ENCODE data around the gene CPEB4.
A peak's percentile ranks its signal among the peaks of the same experiment; 100 is the strongest.

CPEB4 gene

GRCh38 chr5:173869316-173869715 is 18.8 kb upstream of the CPEB4 start:
- TF ChIP-seq, protein P1, sequence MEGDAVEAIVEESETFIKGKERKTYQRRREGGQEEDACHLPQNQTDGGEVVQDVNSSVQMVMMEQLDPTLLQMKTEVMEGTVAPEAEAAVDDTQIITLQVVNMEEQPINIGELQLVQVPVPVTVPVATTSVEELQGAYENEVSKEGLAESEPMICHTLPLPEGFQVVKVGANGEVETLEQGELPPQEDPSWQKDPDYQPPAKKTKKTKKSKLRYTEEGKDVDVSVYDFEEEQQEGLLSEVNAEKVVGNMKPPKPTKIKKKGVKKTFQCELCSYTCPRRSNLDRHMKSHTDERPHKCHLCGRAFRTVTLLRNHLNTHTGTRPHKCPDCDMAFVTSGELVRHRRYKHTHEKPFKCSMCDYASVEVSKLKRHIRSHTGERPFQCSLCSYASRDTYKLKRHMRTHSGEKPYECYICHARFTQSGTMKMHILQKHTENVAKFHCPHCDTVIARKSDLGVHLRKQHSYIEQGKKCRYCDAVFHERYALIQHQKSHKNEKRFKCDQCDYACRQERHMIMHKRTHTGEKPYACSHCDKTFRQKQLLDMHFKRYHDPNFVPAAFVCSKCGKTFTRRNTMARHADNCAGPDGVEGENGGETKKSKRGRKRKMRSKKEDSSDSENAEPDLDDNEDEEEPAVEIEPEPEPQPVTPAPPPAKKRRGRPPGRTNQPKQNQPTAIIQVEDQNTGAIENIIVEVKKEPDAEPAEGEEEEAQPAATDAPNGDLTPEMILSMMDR (IDR thresholded peaks at IDR 0.05), result no peak
- no peaks in the 10 kb centered on the region for H3K9me3 ChIP-seq
- H3K4me3 ChIP-seq (ENCODE audit: low read depth in 1 of 2, low read length in 1 of 2), result no peak overlapping the region
- H3K4me1 ChIP-seq (ENCODE audit: control insufficient read depth in 1 of 2, insufficient read depth in 1 of 2, low read depth in 1 of 2, low read length in 1 of 2), result peaks cover 67 to 71% of the 10 kb centered on the region in 2 experiments
- H3K36me3 ChIP-seq, result no peaks in the 10 kb centered on the region
- peak overlapping the region; percentile 92 for H3K27ac ChIP-seq
- no peaks in the 10 kb centered on the region for H3K27me3 ChIP-seq

GRCh38 chr5:173872957-173873305 is 15.2 kb upstream of the CPEB4 start:
- peaks cover 31 to 35% of the 10 kb centered on the region in 2 experiments for H3K4me1 ChIP-seq (ENCODE audit: control insufficient read depth in 1 of 2, insufficient read depth in 1 of 2, low read depth in 1 of 2, low read length in 1 of 2)
- H3K4me3 ChIP-seq (ENCODE audit: low read depth in 1 of 2, low read length in 1 of 2), result no peak overlapping the region
- TF ChIP-seq, protein P1 (IDR thresholded peaks at IDR 0.05), result no peak
- H3K9me3 ChIP-seq, result no peaks in the 10 kb centered on the region
- H3K27me3 ChIP-seq, result no peaks in the 10 kb centered on the region
- H3K27ac ChIP-seq, result peak overlapping the region; percentile 86
- no peaks in the 10 kb centered on the region for H3K36me3 ChIP-seq

DNA sequence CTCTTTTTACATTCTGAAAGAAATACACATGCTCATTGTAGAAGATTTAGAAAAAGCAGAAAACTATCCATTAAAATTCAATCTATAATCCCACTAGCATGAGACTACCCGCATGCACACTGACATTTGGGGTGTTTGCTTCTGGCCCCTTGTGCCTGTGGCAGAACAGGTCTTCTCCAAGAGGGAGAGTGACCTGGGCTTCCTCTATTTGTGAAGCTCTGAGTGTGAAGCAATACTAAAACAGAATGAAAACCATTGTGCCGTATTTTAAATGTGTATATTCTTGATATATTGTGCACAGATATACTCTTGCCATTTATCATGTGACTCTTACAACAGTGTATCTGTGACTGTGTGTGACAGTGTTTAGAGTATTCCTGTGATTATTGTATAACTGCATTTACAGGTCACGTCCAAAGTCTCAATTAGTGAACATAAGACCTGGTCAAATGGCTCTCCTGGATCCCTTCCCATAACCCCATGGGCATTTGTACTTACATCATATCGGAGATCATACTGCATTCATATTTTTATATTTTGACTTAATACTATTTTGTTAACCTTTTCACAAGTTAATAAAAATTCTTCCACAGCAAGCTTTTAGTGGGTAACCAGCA is 14.7 kb upstream of the CPEB4 start:
- Histone ChIP-seq H3K27ac (peak overlapping the region; percentile 86), H3K9me3 (no peaks in the 10 kb centered on the region), H3K4me3 (ENCODE audit: low read depth in 1 of 2, low read length in 1 of 2) (no peak overlapping the region), H3K27me3 (no peaks in the 10 kb centered on the region), H3K4me1 (ENCODE audit: control insufficient read depth in 1 of 2, insufficient read depth in 1 of 2, low read depth in 1 of 2, low read length in 1 of 2) (peaks cover 26 to 30% of the 10 kb centered on the region in 2 experiments), H3K36me3 (no peaks in the 10 kb centered on the region)
- TF ChIP-seq, protein P1 (IDR thresholded peaks at IDR 0.05), result no peak

GRCh38 chr5:173875189-173875588 is 13.0 kb upstream of the CPEB4 start:
- TF ChIP-seq, protein P1 (IDR thresholded peaks at IDR 0.05), result no peak
- H3K27ac ChIP-seq, result no peak overlapping the region
- peaks cover 19 to 21% of the 10 kb centered on the region in 2 experiments for H3K4me1 ChIP-seq (ENCODE audit: control insufficient read depth in 1 of 2, insufficient read depth in 1 of 2, low read depth in 1 of 2, low read length in 1 of 2)
- H3K27me3 ChIP-seq, result no peaks in the 10 kb centered on the region
- H3K36me3 ChIP-seq, result no peaks in the 10 kb centered on the region
- H3K9me3 ChIP-seq, result no peaks in the 10 kb centered on the region
- H3K4me3 ChIP-seq (ENCODE audit: low read depth in 1 of 2, low read length in 1 of 2), result no peak overlapping the region

- no peaks in the 10 kb centered on the region for H3K27me3 ChIP-seq
- H3K4me3 ChIP-seq (ENCODE audit: low read depth in 1 of 2, low read length in 1 of 2), result no peak overlapping the region
- H3K36me3 ChIP-seq, result no peaks in the 10 kb centered on the region
- H3K4me1 ChIP-seq (ENCODE audit: control insufficient read depth in 1 of 2, insufficient read depth in 1 of 2, low read depth in 1 of 2, low read length in 1 of 2), result peaks cover 5 to 21% of the 10 kb centered on the region in 2 experiments
- no peaks in the 10 kb centered on the region for H3K9me3 ChIP-seq
- TF ChIP-seq, protein P1 (IDR thresholded peaks at IDR 0.05), result no peak
- H3K27ac ChIP-seq, result no peak overlapping the region
Observed at GRCh38 chr5:173878224-173878967, 9.8 kb upstream of the CPEB4 start.
